K562 (cell line): ENCODE results near the gene NSF. TPM values are rescaled to one million over a fixed set of nuclear protein-coding genes. Genes with fewer than 3 reads are reported as not detected.
"Not testable (repeated sequence)": the region's sequence is repeated elsewhere in the genome, so short reads cannot be mapped to it uniquely, and the experiment has no call there.

Source experiments
- ATAC-seq: fragments of 200-7000 bp; cut with Tn5 transposase; 3 replicates; pipeline ENCODE4 v1.9.1; 2020; ENCODE audit warnings: moderate library complexity
- BruUV-seq: library from RNA; stranded (reverse); fragments of 400-500 nt; replicated peaks from 2 replicates; lab custom pipeline; 2021; lab: Mats Ljungman, UMichigan
- CTCF ChIA-PET: fragments of 300-600 bp; formaldehyde crosslinking; extraction: SDS; loops from one replicate; lab custom pipeline; 2021; ENCODE audit warnings: low intra/inter-chr PET ratio; lab: Yijun Ruan, JAX
- POLR2A ChIA-PET: fragments of 300-600, 350-650 bp; sonication (Branson Sonifier 250); formaldehyde crosslinking; extraction: SDS; loops from one replicate; lab custom pipeline; 2021; ENCODE audit warnings: antibody characterized with exemption, inconsistent platforms; lab: Yijun Ruan, JAX
- DNase-seq, 4 experiments: peaks; one replicate each; pipeline versions ENCODE4 v3.0.0 to v3.0.0-alpha.2; 2011 to 2018; ENCODE audit warnings: low spot score in 3 of 4, mixed read lengths in 3 of 4; ENCODE audit errors: extremely low read depth in 1 of 4
- FAIRE-seq: peaks from 2 replicates; lab custom pipeline; 2011; peaks lifted over from hg19 to GRCh38; lab: Jason Lieb, UNC
- H2AFZ ChIP-seq: 2 replicates; pipeline ENCODE4 v1.6.0; 2011; ENCODE audit warnings: low read depth, low read length, control low read depth, inconsistent platforms
- H3K27ac ChIP-seq: fragments of 200-600 bp; 3 replicates; pipeline ENCODE4 v1.8.0; 2011; ENCODE audit warnings: low read depth, mild to moderate bottlenecking, control low read depth, inconsistent platforms, low read length, moderate library complexity, mixed read lengths; ENCODE audit errors: extremely low read depth
- H3K27me3 ChIP-seq, 2 experiments: fragments of 300-600 bp in 1 of 2; 2 replicates in 1 of 2; 3 replicates in 1 of 2; pipeline versions ENCODE4 v1.6.0 to v1.8.0; 2011; ENCODE audit warnings: inconsistent platforms in 2 of 2, low read length in 2 of 2, mild to moderate bottlenecking in 1 of 2, mixed read lengths in 1 of 2, moderate library complexity in 1 of 2; ENCODE audit not compliant: control insufficient read depth in 2 of 2, insufficient read depth in 2 of 2
- H3K36me3 ChIP-seq: fragments of 300-600 bp; 3 replicates; pipeline ENCODE4 v1.8.0; 2011; ENCODE audit warnings: mild to moderate bottlenecking, low read length, inconsistent platforms; ENCODE audit not compliant: control insufficient read depth, insufficient read depth
- H3K4me1 ChIP-seq, 2 experiments: fragments of 200-600 bp in 1 of 2; replicated peaks in 1 of 2; 2 replicates in 1 of 2; 3 replicates in 1 of 2; pipeline versions ENCODE4 v1.5.1 to v1.8.0; 2011; ENCODE audit warnings: inconsistent platforms in 2 of 2, low read length in 2 of 2, mild to moderate bottlenecking in 1 of 2, mixed read lengths in 1 of 2, moderate library complexity in 1 of 2; ENCODE audit not compliant: control insufficient read depth in 2 of 2, insufficient read depth in 2 of 2
- H3K4me2 ChIP-seq: 2 replicates; pipeline ENCODE4 v1.6.1; 2011; ENCODE audit warnings: low read length, control low read depth, inconsistent platforms, mixed read lengths; ENCODE audit not compliant: insufficient read depth
- H3K4me3 ChIP-seq: fragments of 200-600 bp; sonication (generic), shearing (Covaris generic); 2 replicates; pipeline ENCODE4 v1.5.1; 2016; ENCODE audit warnings: control low read depth, inconsistent platforms
- H3K79me2 ChIP-seq: fragments of 200-600 bp; 3 replicates; pipeline ENCODE4 v1.8.0; 2011; ENCODE audit warnings: low read length, inconsistent platforms; ENCODE audit not compliant: control insufficient read depth, insufficient read depth
- H3K9ac ChIP-seq, 2 experiments: 2 replicates each; pipeline versions ENCODE4 v1.6.0 to v1.6.1; 2011; ENCODE audit warnings: low read depth in 2 of 2, low read length in 2 of 2, control low read depth in 1 of 2, inconsistent platforms in 1 of 2, mild to moderate bottlenecking in 1 of 2, mixed read lengths in 1 of 2; ENCODE audit not compliant: insufficient read depth in 1 of 2
- H3K9me1 ChIP-seq: one replicate; pipeline ENCODE4 v1.6.0; 2011; ENCODE audit warnings: inconsistent platforms, mild to moderate bottlenecking, low read length, moderate library complexity; ENCODE audit not compliant: control insufficient read depth, insufficient read depth
- H3K9me3 ChIP-seq: replicated peaks from 2 replicates; pipeline ENCODE4 v1.5.1; 2011; ENCODE audit warnings: low read depth, low read length, inconsistent platforms; ENCODE audit not compliant: control insufficient read depth, insufficient read depth
- H4K20me1 ChIP-seq: replicated peaks from 2 replicates; pipeline ENCODE4 v1.6.1; 2011; ENCODE audit warnings: low read length, inconsistent platforms, mixed read lengths; ENCODE audit not compliant: control insufficient read depth, insufficient read depth
- EZH2 ChIP-seq: IDR thresholded peaks from 2 replicates; pipeline ENCODE4 v1.6.1; 2012; ENCODE audit warnings: low read depth, mild to moderate bottlenecking, inconsistent platforms, low read length, borderline replicate concordance
- PTRF ChIP-seq: fragments of 450-650 bp; IDR thresholded peaks from 2 replicates; pipeline ENCODE4 v1.6.1; 2016; ENCODE audit warnings: mild to moderate bottlenecking, missing genetic modification characterization, missing compliant biosample characterization
- RBBP5 ChIP-seq: fragments of 200-600 bp; sonication (generic); IDR thresholded peaks from 2 replicates; pipeline ENCODE4 v1.6.1; 2012; ENCODE audit warnings: borderline replicate concordance, mild to moderate bottlenecking, low read length, control low read depth, inconsistent platforms; ENCODE audit not compliant: insufficient read depth, poor library complexity, severe bottlenecking
- SMARCE1 ChIP-seq: fragments of 450-650 bp; IDR thresholded peaks from 2 replicates; pipeline ENCODE4 v1.7.1; 2016; ENCODE audit warnings: mild to moderate bottlenecking
- ZKSCAN8 ChIP-seq: fragments of 200-800 bp; sonication (Bioruptor generic); IDR thresholded peaks from 2 replicates; pipeline ENCODE4 v1.6.1; 2016; ENCODE audit warnings: missing genetic modification characterization, missing compliant biosample characterization
- ZNF121 ChIP-seq: sonication (generic); formaldehyde crosslinking; conservative IDR thresholded peaks from 2 replicates; pipeline ENCODE4 v1.8.0; 2022; ENCODE audit warnings: missing genetic modification reagents
- ZNF644 ChIP-seq: fragments of 200-800 bp; sonication (Bioruptor generic); IDR thresholded peaks from 2 replicates; pipeline ENCODE4 v1.6.1; 2016; ENCODE audit warnings: low read depth, missing genetic modification characterization, missing compliant biosample characterization
- WGBS: fragments of 100-300 bp; shearing (Covaris generic); methylation state at CpG from one replicate; pipeline ENCODE4 v1.1.6; 2016; ENCODE audit warnings: low coverage, mixed read lengths; ENCODE audit not compliant: insufficient coverage; ENCODE audit errors: missing lambda C conversion rate; 5-methylcytosine and 5-hydroxymethylcytosine counted together
- in situ Hi-C: fragments of 300-500 bp; cut with MboI; formaldehyde crosslinking; loops from 4 replicates; pipeline ENCODE4 v1.15.0; 2018; ENCODE audit warnings: inconsistent platforms, mixed read lengths
- intact Hi-C: fragments of 100-400 bp; cut with micrococcal nuclease; formaldehyde crosslinking; loops from 2 replicates; pipeline ENCODE4 v1.14.2; 2022
- polyA plus RNA-seq, 8 experiments: library from polyadenylated mRNA; depleted of rRNA in 4 of 8; stranded (reverse) in 5 of 8; unstranded in 3 of 8; fragments of >200 nt; fragmentation: Nextera tagmentation in 2 of 8; fragmentation: Illumina TruSeq in 1 of 8; extraction: Ambion mirVana in 2 of 8; extraction: Trizol in 1 of 8; gene quantifications; 2 replicates each; pipeline versions ENCODE4 v1.2.1 to v1.2.3, GENCODE V29; 2011 to 2014; ENCODE audit warnings: inconsistent platforms in 1 of 8, missing spikeins in 1 of 8
- total RNA-seq, 7 experiments: library from RNA; depleted of rRNA in 6 of 7; stranded (reverse); fragments of >200 nt in 6 of 7; fragmentation: Illumina TruSeq in 2 of 7; extraction: Trizol in 2 of 7; gene quantifications; 2 replicates each; pipeline versions ENCODE4 v1.2.1 to v1.2.3, GENCODE V29; 2011 to 2021; ENCODE audit warnings: low replicate concordance in 1 of 7
- TF ChIP-seq, protein P1 (sequence below), 2 experiments: fragments of 200-800 bp in 1 of 2; sonication (Bioruptor generic) in 1 of 2; sonication (generic) in 1 of 2; formaldehyde crosslinking in 1 of 2; IDR thresholded peaks in 1 of 2; conservative IDR thresholded peaks in 1 of 2; 2 replicates each; pipeline versions ENCODE4 v1.5.0 to v1.6.1; 2016 to 2020; ENCODE audit warnings: missing compliant biosample characterization in 1 of 2, missing genetic modification characterization in 1 of 2, missing genetic modification reagents in 1 of 2

NSF gene
- total and polyA plus RNA-seq, 9 of the 15 experiments (the other 6 are each of a cell fraction or from before 2014, with no cell fraction given), result 16.7 to 39.8 (median 36.7) TPM

DNA sequence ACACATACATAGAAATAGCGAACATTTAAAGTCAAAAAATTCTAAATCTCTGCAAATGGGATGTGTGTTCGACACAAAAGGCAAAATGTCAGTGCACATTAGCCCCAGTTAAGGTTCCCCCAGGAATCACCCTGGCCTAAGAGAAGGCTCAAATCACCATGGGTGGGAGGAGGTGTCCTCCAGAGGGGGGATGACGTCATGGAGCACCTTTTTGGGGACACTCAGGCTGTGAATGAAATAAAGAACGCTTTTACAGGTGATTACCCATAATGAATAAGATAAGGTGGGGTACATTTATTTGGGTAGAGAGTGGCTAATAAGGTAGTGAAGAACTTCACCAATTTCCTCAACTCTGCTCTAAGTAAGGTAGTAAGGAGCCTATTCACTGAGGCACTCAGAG lies 201.6 kb downstream of the NSF start (continued):
- TF ChIP-seq ZNF644 (tag) (no peak), ZKSCAN8 (CRISPR knock-in tag) (no peak), EZH2 (no peak), PTRF (no peak), SMARCE1 (no peak), RBBP5 (no peak)
- TF ChIP-seq, protein P1, sequence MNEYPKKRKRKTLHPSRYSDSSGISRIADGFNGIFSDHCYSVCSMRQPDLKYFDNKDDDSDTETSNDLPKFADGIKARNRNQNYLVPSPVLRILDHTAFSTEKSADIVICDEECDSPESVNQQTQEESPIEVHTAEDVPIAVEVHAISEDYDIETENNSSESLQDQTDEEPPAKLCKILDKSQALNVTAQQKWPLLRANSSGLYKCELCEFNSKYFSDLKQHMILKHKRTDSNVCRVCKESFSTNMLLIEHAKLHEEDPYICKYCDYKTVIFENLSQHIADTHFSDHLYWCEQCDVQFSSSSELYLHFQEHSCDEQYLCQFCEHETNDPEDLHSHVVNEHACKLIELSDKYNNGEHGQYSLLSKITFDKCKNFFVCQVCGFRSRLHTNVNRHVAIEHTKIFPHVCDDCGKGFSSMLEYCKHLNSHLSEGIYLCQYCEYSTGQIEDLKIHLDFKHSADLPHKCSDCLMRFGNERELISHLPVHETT (CRISPR knock-in tag; conservative IDR thresholded peaks at IDR 0.05 in 1 of 2, IDR thresholded peaks at IDR 0.05 in 1 of 2), result no peak

GRCh38 chr17:46793023-46793422 lies 202.6 kb downstream of the NSF start:
- 89% methylated on average over 6 of the region's 6 CpGs for WGBS
- in situ Hi-C loops, CTCF ChIA-PET: not testable (repeated sequence)

More at GRCh38 chr17:46793023-46793422, 202.6 kb downstream of the NSF start:
- H3K9ac ChIP-seq, H3K79me2 ChIP-seq, H3K9me1 ChIP-seq, H3K27me3 ChIP-seq, H3K4me2 ChIP-seq, FAIRE-seq, H2AFZ ChIP-seq, H3K36me3 ChIP-seq, POLR2A ChIA-PET, BruUV-seq, ATAC-seq, H3K4me3 ChIP-seq, DNase-seq, H3K9me3 ChIP-seq, H3K27ac ChIP-seq, intact Hi-C loops, H4K20me1 ChIP-seq: not testable (repeated sequence)
- H3K4me1 ChIP-seq, result peaks cover 26 to 31% of the 10 kb centered on the region in 2 experiments
- peak; percentile 57; the same call in 1 of the 2 replicates for TF ChIP-seq ZNF121 (CRISPR knock-in tag)
